HUDEP-2 (cell line): Measurements from ENCODE around the gene NOC2L.
A peak's percentile ranks its signal among the peaks of the same experiment; 100 is the strongest.
"Not testable (repeated sequence)": the region's sequence is repeated elsewhere in the genome, so short reads cannot be mapped to it uniquely, and the experiment has no call there.

Source experiments
- DNase-seq, 76 experiments: peaks; one replicate each; lab custom pipeline; 2025; ENCODE audit not compliant: unreplicated experiment in 76 of 76; lab: John Stamatoyannopoulos, UW

The NOC2L gene

GRCh38 chr1:994546-994945 is 35.5 kb upstream of the NOC2L start:
- DNase-seq, result not testable (repeated sequence)

- DNase-seq, result no peak
These were observed 34.4 kb upstream of the NOC2L start for GRCh38 chr1:993379-993995.

GRCh38 chr1:992362-992761 is 33.3 kb upstream of the NOC2L start:
- DNase-seq, result no peak

DNA sequence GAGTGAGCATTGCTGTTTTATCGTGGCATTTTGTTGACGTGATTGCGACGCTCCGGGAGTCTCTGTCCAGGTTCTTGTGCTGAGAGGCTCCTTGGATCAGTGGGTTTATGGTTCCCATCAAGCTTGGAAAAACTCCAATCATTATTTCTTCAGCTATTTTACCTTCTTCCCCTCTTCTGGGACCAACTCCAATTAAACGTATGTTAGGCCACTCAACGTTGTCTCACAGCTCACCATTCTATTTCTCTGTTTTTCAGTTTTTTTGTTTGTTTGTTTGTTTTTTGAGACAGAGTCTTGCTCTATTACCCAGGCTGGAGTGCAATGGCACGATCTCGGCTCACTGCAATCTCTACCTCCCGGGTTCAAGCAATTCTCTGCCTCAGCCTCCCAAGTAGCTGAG is 32.8 kb upstream of the NOC2L start:
- no peak for DNase-seq

GRCh38 chr1:991275-991674 is 32.2 kb upstream of the NOC2L start:
- not testable (repeated sequence) for DNase-seq

- DNase-seq, result not testable (repeated sequence)
These were observed 29.0 kb upstream of the NOC2L start for GRCh38 chr1:988061-988460.

GRCh38 chr1:985126-985525 is 26.1 kb upstream of the NOC2L start:
- DNase-seq, result no peak

DNA sequence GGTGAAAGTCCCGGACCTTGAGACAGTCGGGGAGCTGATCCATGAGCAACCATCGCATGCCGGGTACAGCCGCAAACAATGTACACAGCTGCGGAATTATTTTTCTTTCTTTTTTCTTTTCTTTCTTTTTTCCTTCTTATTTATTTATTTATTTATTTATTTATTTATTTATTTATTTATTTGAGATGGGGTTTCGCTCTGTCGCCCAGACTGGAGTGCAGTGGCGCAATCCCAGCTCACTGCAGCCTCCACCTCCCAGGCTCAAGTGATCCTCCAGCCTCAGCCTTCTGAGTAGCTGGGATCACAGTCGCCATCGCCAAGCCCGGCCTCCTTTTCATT is 25.4 kb upstream of the NOC2L start:
- DNase-seq, result no peak

DNA sequence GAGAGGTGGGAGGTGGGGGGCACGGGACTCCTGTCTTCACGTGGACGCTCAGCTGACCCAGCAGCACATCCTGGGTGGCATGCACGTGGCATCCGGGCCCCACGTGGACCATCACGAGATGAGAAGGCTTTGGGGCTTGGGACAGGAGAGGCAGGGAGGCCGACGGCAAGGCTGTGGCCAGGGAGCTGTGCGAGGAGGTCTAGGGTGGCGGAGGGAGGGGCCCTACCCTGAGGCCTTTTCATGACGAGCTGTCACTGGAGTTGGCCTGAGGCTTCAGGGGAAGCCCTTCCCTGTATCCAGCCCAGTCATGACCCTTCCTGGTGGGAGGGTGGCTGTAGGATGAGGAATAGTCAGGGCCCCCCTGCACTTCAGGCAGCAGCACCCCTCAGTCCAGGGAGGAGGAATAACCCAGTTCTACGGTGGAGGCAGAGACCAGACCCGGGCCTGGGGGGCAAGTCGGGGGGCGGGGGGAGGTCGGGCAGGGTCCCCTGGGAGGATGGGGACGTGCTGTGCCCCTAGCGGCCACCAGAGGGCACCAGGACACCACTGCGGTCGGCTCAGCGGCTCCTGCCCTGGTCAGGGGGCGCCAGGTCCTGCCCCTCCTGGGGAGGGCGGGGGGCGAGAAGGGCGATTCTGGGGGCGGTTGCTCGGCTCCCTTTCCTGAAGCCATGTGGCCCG is 24.9 kb upstream of the NOC2L start:
- DNase-seq, result peak in 21 of 76 experiments; percentile 6 to 36 (median 18)

- no peak for DNase-seq
These were observed 23.8 kb upstream of the NOC2L start for GRCh38 chr1:982765-983436.

GRCh38 chr1:981955-982558 is 23.0 kb upstream of the NOC2L start, which contains the start of gene PERM1:
Gene PERM1, minus strand, starts transcription at chr1:982093. Its CDS starts 1,064 bp downstream, at chr1:981029.
- DNase-seq, result no peak

GRCh38 chr1:981491-981954 is 22.5 kb upstream of the NOC2L start:
- DNase-seq, result no peak

DNA sequence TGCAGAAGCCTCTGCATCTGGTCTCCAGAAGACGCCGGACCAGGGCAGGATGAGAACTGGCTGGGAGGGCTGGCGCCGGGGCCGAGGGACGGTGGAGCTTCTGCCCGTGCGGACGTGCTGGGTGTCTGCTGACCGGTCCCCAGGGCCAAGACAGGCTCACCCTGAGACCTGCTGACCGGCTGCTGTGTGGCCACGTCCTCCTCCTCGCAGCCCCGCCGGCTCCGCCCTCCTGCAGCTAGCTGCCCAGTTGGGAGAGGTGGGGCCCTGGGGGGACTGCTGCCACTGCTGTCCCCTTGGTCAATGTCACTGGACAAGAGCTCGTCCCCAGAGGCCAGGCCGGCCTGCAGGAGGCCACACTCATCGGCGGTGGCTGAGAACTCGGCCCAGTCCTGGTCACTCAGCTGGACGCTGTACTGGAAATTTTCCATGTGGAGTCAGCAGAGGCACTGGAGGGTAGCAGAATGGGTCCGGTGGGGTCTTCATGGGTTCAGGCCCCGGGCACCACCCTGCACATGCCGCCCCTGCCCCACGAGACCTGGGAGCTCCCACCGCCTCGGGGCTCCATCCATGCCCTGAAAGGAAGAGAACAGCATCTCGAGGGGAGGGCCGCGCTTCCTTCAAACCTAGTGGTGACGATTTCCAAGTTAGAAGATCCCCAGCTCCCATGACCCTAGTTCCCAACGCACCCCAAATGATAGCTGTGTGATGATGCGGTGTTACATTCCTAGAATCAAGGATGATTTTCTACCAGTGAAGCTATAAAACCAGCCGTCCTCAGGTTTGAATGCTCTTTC is 21.7 kb upstream of the NOC2L start:
- DNase-seq, result no peak

GRCh38 chr1:980137-980571 is 21.1 kb upstream of the NOC2L start:
- no peak for DNase-seq

DNA sequence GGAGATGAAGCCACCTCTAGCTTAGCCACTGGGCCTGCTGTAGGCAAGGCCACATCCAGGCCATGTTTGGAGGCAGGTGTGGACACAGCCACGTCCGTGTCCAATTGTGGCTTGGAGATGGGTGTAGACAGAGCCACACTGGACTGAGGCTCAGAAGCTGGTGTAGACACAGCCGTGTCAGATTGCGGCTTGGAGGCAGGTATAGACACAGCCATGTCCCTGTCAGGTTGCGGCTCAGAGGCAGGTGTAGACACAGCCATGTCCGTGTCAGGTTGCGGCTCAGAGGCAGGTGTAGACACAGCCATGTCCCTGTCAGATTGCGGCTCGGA is 20.7 kb upstream of the NOC2L start:
- no peak for DNase-seq

DNA sequence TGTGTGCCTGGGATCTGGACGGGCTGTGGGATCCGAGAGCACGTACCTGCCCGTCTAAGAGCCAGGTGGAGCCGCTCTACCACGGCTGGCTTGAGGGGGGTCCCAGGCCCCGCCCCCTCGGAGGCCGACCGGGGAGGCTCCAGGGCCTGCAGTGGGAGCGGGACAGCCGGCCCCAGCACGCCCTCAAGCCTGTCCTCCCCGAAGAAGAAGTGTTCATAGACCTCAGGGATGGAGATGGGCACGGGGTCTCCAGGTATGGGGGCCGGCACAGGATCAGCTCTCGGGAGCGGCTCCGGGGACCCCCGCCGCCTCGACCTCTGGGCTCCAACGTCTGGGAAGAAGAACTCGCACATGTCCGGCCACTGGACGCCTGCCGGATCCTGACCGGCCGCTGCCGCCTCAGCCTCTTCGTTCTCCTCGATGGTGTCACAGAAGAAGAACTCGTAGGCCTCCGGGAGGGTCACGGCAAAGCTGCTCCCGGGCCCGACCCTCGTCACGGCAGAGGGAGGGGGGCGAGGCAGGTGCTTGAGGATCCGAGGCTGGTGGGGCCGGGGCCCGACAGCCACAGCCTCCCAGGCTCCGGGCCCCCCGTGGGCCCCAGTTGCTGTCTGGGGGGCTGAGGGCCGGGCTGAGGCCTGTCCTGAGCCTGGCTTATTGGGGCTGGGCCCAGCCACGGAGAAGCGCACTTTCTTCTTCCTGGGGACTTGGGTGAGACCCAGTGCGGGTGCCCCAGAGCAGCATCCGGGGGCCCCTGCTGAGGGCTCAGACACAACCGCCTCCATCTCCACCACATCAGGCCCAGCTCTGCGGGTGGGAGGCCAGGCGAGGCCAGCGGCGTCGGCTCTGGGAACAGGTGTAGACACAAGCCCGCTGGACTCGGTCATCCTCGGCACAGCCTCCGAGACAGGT is 20.0 kb upstream of the NOC2L start:
- no peak for DNase-seq

GRCh38 chr1:978069-978834 is 19.2 kb upstream of the NOC2L start:
- DNase-seq, result no peak

- not testable (repeated sequence) for DNase-seq
These were observed 17.7 kb upstream of the NOC2L start for GRCh38 chr1:976791-977190.
